ENCODE results near the gene KAT6B.

Gene KAT6B

GRCh38 chr10:74823791-74824183 is 2.6 kb upstream of the KAT6B start:
- DNase-seq (ENCODE audit: low read depth), result no peak

GRCh38 chr10:74824184-74824899 is 2.1 kb upstream of the KAT6B start:
- no peak for DNase-seq (ENCODE audit: low read depth)

- DNase-seq (ENCODE audit: low read depth), result no peak
These were observed 1.5 kb upstream of the KAT6B start for GRCh38 chr10:74824900-74825370.

- DNase-seq (ENCODE audit: low read depth), result no peak
These were observed 844 bp upstream of the KAT6B start for GRCh38 chr10:74825371-74826141.

GRCh38 chr10:74827045-74827441 is 643 bp downstream of the KAT6B start:
- no peak for DNase-seq (ENCODE audit: low read depth)

- no peak for DNase-seq (ENCODE audit: low read depth)
These were observed 1.3 kb downstream of the KAT6B start for GRCh38 chr10:74827694-74828093.

- DNase-seq (ENCODE audit: low read depth), result no peak
These were observed 2.5 kb downstream of the KAT6B start for GRCh38 chr10:74828946-74829345.

- DNase-seq (ENCODE audit: low read depth), result no peak
These were observed 5.2 kb downstream of the KAT6B start for GRCh38 chr10:74831518-74832120.

GRCh38 chr10:74835963-74836362 is 9.6 kb downstream of the KAT6B start:
- DNase-seq (ENCODE audit: low read depth), result no peak

GRCh38 chr10:74836877-74837276 is 10.5 kb downstream of the KAT6B start:
- no peak for DNase-seq (ENCODE audit: low read depth)

- DNase-seq (ENCODE audit: low read depth), result no peak
These were observed 11.3 kb downstream of the KAT6B start for GRCh38 chr10:74837743-74838142.

GRCh38 chr10:74839708-74840107 is 13.3 kb downstream of the KAT6B start:
- no peak for DNase-seq (ENCODE audit: low read depth)

- no peak for DNase-seq (ENCODE audit: low read depth)
These were observed 15.0 kb downstream of the KAT6B start for GRCh38 chr10:74841265-74841973.

GRCh38 chr10:74842301-74842954 is 16.0 kb downstream of the KAT6B start:
- DNase-seq (ENCODE audit: low read depth), result no peak

- DNase-seq (ENCODE audit: low read depth), result no peak
These were observed 20.6 kb downstream of the KAT6B start for GRCh38 chr10:74846958-74847357.

- no peak for DNase-seq (ENCODE audit: low read depth)
These were observed 25.4 kb downstream of the KAT6B start for GRCh38 chr10:74851831-74852230.

GRCh38 chr10:74852381-74852780 is 26.0 kb downstream of the KAT6B start:
- DNase-seq (ENCODE audit: low read depth), result no peak

- no peak for DNase-seq (ENCODE audit: low read depth)
These were observed 28.2 kb downstream of the KAT6B start for GRCh38 chr10:74854610-74855009.

GRCh38 chr10:74855027-74855426 is 28.6 kb downstream of the KAT6B start:
- no peak for DNase-seq (ENCODE audit: low read depth)

GRCh38 chr10:74855439-74855838 is 29.0 kb downstream of the KAT6B start:
- no peak for DNase-seq (ENCODE audit: low read depth)

GRCh38 chr10:74856940-74857339 is 30.5 kb downstream of the KAT6B start:
- no peak for DNase-seq (ENCODE audit: low read depth)

GRCh38 chr10:74857586-74857985 is 31.2 kb downstream of the KAT6B start:
- DNase-seq (ENCODE audit: low read depth), result no peak

Data from HS-5 (cell line).